WERI-Rb-1 (cell line): ENCODE results near the gene PTTG1IP2.

Experiments
- DNase-seq: peaks from one replicate; pipeline ENCODE4 v3.0.0-alpha.2; 2020
- H3K27ac ChIP-seq: fragments of 250-450 bp; sonication (Bioruptor Pico); 2 replicates; pipeline ENCODE4 v1.5.1; 2020; ENCODE audit warnings: mild to moderate bottlenecking, moderate library complexity
- H3K27me3 ChIP-seq: fragments of 250-450 bp; sonication (Bioruptor Pico); 2 replicates; pipeline ENCODE4 v1.5.1; 2021; ENCODE audit warnings: mild to moderate bottlenecking, low read depth, moderate library complexity; ENCODE audit not compliant: insufficient read depth, severe bottlenecking
- H3K36me3 ChIP-seq: fragments of 250-450 bp; sonication (Bioruptor Pico); 2 replicates; pipeline ENCODE4 v1.5.1; 2020; ENCODE audit warnings: mild to moderate bottlenecking, moderate library complexity
- H3K4me3 ChIP-seq: 2 replicates; pipeline ENCODE4 v1.5.1; 2011; ENCODE audit warnings: low read depth, mild to moderate bottlenecking, control low read depth, low read length
- H3K9me3 ChIP-seq: fragments of 250-450 bp; sonication (Bioruptor Pico); 2 replicates; pipeline ENCODE4 v1.5.1; 2021; ENCODE audit warnings: mild to moderate bottlenecking, moderate library complexity; ENCODE audit not compliant: severe bottlenecking
- TF ChIP-seq, protein P1 (sequence below): IDR thresholded peaks from 2 replicates; pipeline ENCODE4 v1.5.1; 2011; ENCODE audit warnings: low read depth, mild to moderate bottlenecking, control low read depth, inconsistent platforms, low read length

The PTTG1IP2 gene

GRCh38 chr7:90485734-90486316 is 16.4 kb downstream of the PTTG1IP2 start:
- no peaks in the 10 kb centered on the region for H3K36me3 ChIP-seq
- DNase-seq, result no peak
- H3K27me3 ChIP-seq, result no peaks in the 10 kb centered on the region
- no peaks in the 10 kb centered on the region for H3K9me3 ChIP-seq
- TF ChIP-seq, protein P1, sequence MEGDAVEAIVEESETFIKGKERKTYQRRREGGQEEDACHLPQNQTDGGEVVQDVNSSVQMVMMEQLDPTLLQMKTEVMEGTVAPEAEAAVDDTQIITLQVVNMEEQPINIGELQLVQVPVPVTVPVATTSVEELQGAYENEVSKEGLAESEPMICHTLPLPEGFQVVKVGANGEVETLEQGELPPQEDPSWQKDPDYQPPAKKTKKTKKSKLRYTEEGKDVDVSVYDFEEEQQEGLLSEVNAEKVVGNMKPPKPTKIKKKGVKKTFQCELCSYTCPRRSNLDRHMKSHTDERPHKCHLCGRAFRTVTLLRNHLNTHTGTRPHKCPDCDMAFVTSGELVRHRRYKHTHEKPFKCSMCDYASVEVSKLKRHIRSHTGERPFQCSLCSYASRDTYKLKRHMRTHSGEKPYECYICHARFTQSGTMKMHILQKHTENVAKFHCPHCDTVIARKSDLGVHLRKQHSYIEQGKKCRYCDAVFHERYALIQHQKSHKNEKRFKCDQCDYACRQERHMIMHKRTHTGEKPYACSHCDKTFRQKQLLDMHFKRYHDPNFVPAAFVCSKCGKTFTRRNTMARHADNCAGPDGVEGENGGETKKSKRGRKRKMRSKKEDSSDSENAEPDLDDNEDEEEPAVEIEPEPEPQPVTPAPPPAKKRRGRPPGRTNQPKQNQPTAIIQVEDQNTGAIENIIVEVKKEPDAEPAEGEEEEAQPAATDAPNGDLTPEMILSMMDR, result no peak
- no peak overlapping the region for H3K4me3 ChIP-seq
- H3K27ac ChIP-seq, result no peak overlapping the region

- Histone ChIP-seq H3K27me3 (no peaks in the 10 kb centered on the region), H3K27ac (no peak overlapping the region), H3K9me3 (no peaks in the 10 kb centered on the region), H3K36me3 (no peaks in the 10 kb centered on the region), H3K4me3 (no peak overlapping the region)
- no peak for DNase-seq
- TF ChIP-seq, protein P1, result no peak
Observed at GRCh38 chr7:90487808-90488207, 18.4 kb downstream of the PTTG1IP2 start.

- H3K27ac ChIP-seq, result no peak overlapping the region
Observed at GRCh38 chr7:90488220-90488619, 18.8 kb downstream of the PTTG1IP2 start.

GRCh38 chr7:90492250-90492649 is 22.8 kb downstream of the PTTG1IP2 start:
- no peak for DNase-seq
- H3K9me3 ChIP-seq, result no peaks in the 10 kb centered on the region
- no peaks in the 10 kb centered on the region for H3K36me3 ChIP-seq

More at GRCh38 chr7:90488220-90488619, 18.8 kb downstream of the PTTG1IP2 start:
- Histone ChIP-seq H3K27me3 (no peaks in the 10 kb centered on the region), H3K36me3 (no peaks in the 10 kb centered on the region), H3K4me3 (no peak overlapping the region), H3K9me3 (no peaks in the 10 kb centered on the region)
- TF ChIP-seq, protein P1, result no peak
- no peak for DNase-seq

GRCh38 chr7:90495241-90495640 is 25.8 kb downstream of the PTTG1IP2 start:
- Histone ChIP-seq H3K4me3 (no peak overlapping the region), H3K36me3 (no peaks in the 10 kb centered on the region), H3K27me3 (no peaks in the 10 kb centered on the region), H3K27ac (no peak overlapping the region), H3K9me3 (no peaks in the 10 kb centered on the region)
- no peak for DNase-seq
- TF ChIP-seq, protein P1, result no peak

More at GRCh38 chr7:90492250-90492649, 22.8 kb downstream of the PTTG1IP2 start:
- H3K27ac ChIP-seq, result no peak overlapping the region
- TF ChIP-seq, protein P1, result no peak
- no peak overlapping the region for H3K4me3 ChIP-seq
- no peaks in the 10 kb centered on the region for H3K27me3 ChIP-seq

GRCh38 chr7:90502539-90502938 is 33.1 kb downstream of the PTTG1IP2 start:
- no peak overlapping the region for H3K4me3 ChIP-seq
- DNase-seq, result no peak
- no peaks in the 10 kb centered on the region for H3K36me3 ChIP-seq
- TF ChIP-seq, protein P1, result no peak
- H3K27me3 ChIP-seq, result no peaks in the 10 kb centered on the region
- no peak overlapping the region for H3K27ac ChIP-seq
- H3K9me3 ChIP-seq, result no peaks in the 10 kb centered on the region
